Measurements from ENCODE around the gene PALLD.

- TF ChIP-seq CTCF (optimal IDR thresholded peaks at IDR 0.05 in 1 of 3, IDR thresholded peaks at IDR 0.05 in 1 of 3, conservative IDR thresholded peaks at IDR 0.05 in 1 of 3; ENCODE audit: extremely low read depth in 1 of 3, insufficient read depth in 2 of 3, low read length in 3 of 3): no peak
- no peak for TF ChIP-seq EZH2 (IDR thresholded peaks at IDR 0.05; ENCODE audit: low read length)
Measured at GRCh38 chr4:168499241-168499640, 2.4 kb downstream of the PALLD start.

All from keratinocyte (primary cell).